Superior temporal gyrus (tissue), 1 donor: ENCODE results near the gene RPUSD3.

ENCODE experiments used
- DNase-seq: peaks from one replicate; pipeline ENCODE4 v3.0.0-alpha.2; 2016; ENCODE audit errors: extremely low spot score

RPUSD3 gene

GRCh38 chr3:9806688-9807589 lies 36.9 kb downstream of the RPUSD3 start:
- DNase-seq, result no peak

GRCh38 chr3:9806137-9806536 lies 37.7 kb downstream of the RPUSD3 start:
- DNase-seq, result no peak

- no peak for DNase-seq
Observed at GRCh38 chr3:9804996-9805395, 38.8 kb downstream of the RPUSD3 start.

GRCh38 chr3:9803494-9803893 lies 40.3 kb downstream of the RPUSD3 start:
- peak; percentile 56 for DNase-seq

GRCh38 chr3:9800529-9800928 lies 43.3 kb downstream of the RPUSD3 start:
- no peak for DNase-seq

GRCh38 chr3:9797196-9797945 lies 46.4 kb downstream of the RPUSD3 start:
- no peak for DNase-seq

- DNase-seq, result no peak
Observed at GRCh38 chr3:9795207-9795606, 48.6 kb downstream of the RPUSD3 start.

GRCh38 chr3:9794400-9794799 lies 49.4 kb downstream of the RPUSD3 start:
- DNase-seq, result no peak

GRCh38 chr3:9793161-9793781 lies 50.5 kb downstream of the RPUSD3 start:
- peak; percentile 15 for DNase-seq

GRCh38 chr3:9792405-9793160 lies 51.2 kb downstream of the RPUSD3 start, which contains the start of the genes ARPC4 and TADA3:
ARPC4 (plus strand) TSS chr3:9793082; CDS start chr3:9793122, 40 bp downstream.
TADA3 (minus strand) TSS chr3:9792473; CDS start chr3:9791466, 1,007 bp downstream.
- peak; percentile 96 for DNase-seq

GRCh38 chr3:9791790-9792404 lies 51.9 kb downstream of the RPUSD3 start:
- DNase-seq, result no peak

GRCh38 chr3:9791127-9791526 lies 52.7 kb downstream of the RPUSD3 start:
- no peak for DNase-seq
